Measurements from ENCODE around the gene HELZ. TPM values are rescaled to one million over a fixed set of nuclear protein-coding genes. Genes with fewer than 3 reads are reported as not detected.

HELZ gene
- total and polyA plus RNA-seq, 9 donors: 8.4 to 72.8 (median 55.5) TPM

DNA sequence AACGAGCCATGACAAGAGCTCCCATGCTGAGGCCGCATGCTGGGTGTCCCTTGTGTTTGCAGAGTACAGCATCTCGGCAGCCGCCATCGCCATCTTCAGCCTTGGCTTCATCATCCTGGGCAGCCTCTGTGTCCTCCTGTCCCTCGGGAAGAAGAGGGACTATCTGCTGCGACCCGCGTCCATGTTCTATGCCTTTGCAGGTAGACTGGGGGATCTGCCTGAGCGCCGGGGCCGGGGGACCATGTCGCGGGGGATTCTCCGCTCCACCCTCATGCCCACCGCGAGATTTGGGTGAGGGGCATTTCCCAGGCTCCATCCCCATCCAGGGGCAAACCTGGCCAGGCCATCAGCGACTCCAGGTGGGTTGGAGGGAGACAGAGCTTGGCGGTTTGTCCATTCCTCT lies 190.0 kb downstream of the HELZ start:
- H3K36me3 ChIP-seq: no peaks in the 10 kb centered on the region
- H3K4me3 ChIP-seq: no peak overlapping the region
- H3K4me1 ChIP-seq (ENCODE audit: insufficient read depth): no peaks in the 10 kb centered on the region
- no peak for DNase-seq
- H3K27me3 ChIP-seq: no peaks in the 10 kb centered on the region
- H3K27ac ChIP-seq: no peak overlapping the region
- H3K9me3 ChIP-seq: no peaks in the 10 kb centered on the region
- WGBS, 3 donors: 92 to 95% (median 93%) methylated on average over 19 of the region's 19 CpGs
- intact Hi-C loops (cut with DNase I): no loop called here
- no peak for TF ChIP-seq CTCF (IDR thresholded peaks at IDR 0.05)
- TF ChIP-seq EP300 (IDR thresholded peaks at IDR 0.05): no peak
- TF ChIP-seq POLR2A (IDR thresholded peaks at IDR 0.05): no peak

DNA sequence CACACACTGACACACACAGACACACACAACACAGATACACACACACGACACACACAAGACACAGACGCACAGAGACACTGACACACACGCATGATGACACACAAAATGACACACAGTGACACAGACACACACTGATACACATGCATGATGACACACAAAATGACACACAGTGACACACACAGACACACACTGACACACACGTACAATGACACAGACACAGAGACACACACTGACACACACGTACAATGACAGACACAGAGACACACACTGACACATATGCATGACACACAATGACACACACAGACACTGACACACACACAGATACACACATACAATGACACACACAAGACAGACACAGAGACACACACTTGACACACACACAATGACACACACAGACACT lies 190.4 kb downstream of the HELZ start:
- intact Hi-C loops (cut with DNase I): no loop called here
- H3K27me3 ChIP-seq: no peaks in the 10 kb centered on the region
- H3K4me3 ChIP-seq: no peak overlapping the region
- 73 to 85% (median 75%) methylated on average over 5 of the region's 5 CpGs for WGBS, 3 donors
- TF ChIP-seq POLR2A (IDR thresholded peaks at IDR 0.05): no peak
- TF ChIP-seq CTCF (IDR thresholded peaks at IDR 0.05): no peak
- TF ChIP-seq EP300 (IDR thresholded peaks at IDR 0.05): no peak
- H3K27ac ChIP-seq: no peak overlapping the region
- no peaks in the 10 kb centered on the region for H3K36me3 ChIP-seq
- H3K4me1 ChIP-seq (ENCODE audit: insufficient read depth): no peaks in the 10 kb centered on the region
- H3K9me3 ChIP-seq: no peaks in the 10 kb centered on the region
- DNase-seq: no peak

GRCh38 chr17:67054011-67054591 lies 190.9 kb downstream of the HELZ start:
- intact Hi-C loops (cut with DNase I): no loop called here
- no peaks in the 10 kb centered on the region for H3K27me3 ChIP-seq
- H3K9me3 ChIP-seq: no peaks in the 10 kb centered on the region
- no peak overlapping the region for H3K27ac ChIP-seq
- H3K4me3 ChIP-seq: no peak overlapping the region
- WGBS, 3 donors: 76 to 81% (median 78%) methylated on average over 19 of the region's 19 CpGs
- H3K36me3 ChIP-seq: no peaks in the 10 kb centered on the region
- DNase-seq: no peak
- no peaks in the 10 kb centered on the region for H3K4me1 ChIP-seq (ENCODE audit: insufficient read depth)
- no peak for TF ChIP-seq CTCF (IDR thresholded peaks at IDR 0.05)
- TF ChIP-seq EP300 (IDR thresholded peaks at IDR 0.05): no peak
- TF ChIP-seq POLR2A (IDR thresholded peaks at IDR 0.05): no peak

DNA sequence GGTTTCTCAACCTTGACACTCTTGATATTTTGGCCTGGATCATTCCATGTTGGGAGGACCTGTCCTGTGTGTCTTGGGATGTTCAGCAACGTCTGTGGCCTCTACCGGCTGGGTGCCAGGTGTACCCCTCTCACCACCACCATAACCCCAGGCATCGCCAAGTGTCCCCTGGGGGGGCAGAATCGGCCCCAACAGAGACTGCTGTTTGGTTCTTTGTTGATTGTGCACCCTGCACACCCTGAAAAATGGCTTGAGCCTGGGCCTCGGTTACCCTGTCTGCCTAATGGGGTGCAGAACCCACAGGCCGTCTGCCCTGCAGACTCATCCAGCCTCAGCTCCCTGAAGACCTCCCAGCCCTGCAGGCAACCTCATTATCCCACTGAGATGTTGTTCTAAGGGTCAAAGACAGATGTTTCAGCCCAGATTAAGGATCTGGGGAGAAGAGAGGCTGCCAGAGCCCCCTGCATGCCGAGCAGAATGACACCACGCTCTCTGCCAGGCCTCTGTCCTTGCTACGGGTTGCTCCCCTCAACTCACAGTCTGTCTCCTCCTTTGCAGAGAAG lies 191.5 kb downstream of the HELZ start:
- intact Hi-C loops (cut with DNase I): no loop called here

More for the DNA sequence above, 191.5 kb downstream of the HELZ start:
- Histone ChIP-seq H3K27ac (no peak overlapping the region), H3K4me3 (no peak overlapping the region), H3K4me1 (ENCODE audit: insufficient read depth) (no peaks in the 10 kb centered on the region), H3K27me3 (no peaks in the 10 kb centered on the region), H3K36me3 (no peaks in the 10 kb centered on the region), H3K9me3 (no peaks in the 10 kb centered on the region)
- 76 to 84% (median 84%) methylated on average over 9 of the region's 9 CpGs for WGBS, 3 donors
- DNase-seq: no peak
- no peak for TF ChIP-seq CTCF (IDR thresholded peaks at IDR 0.05)
- TF ChIP-seq POLR2A (IDR thresholded peaks at IDR 0.05): no peak
- no peak for TF ChIP-seq EP300 (IDR thresholded peaks at IDR 0.05)

All from ovary (tissue), 9 donors.